Measurements from ENCODE around the gene PKN3. TPM values are rescaled to one million over a fixed set of nuclear protein-coding genes. Genes with fewer than 3 reads are reported as not detected.
A peak's percentile ranks its signal among the peaks of the same experiment; 100 is the strongest.

The PKN3 gene
- total and polyA plus RNA-seq, 2 of the 13 experiments (the other 11 are each of a cell fraction or from before 2014, with no cell fraction given), result 10.5 to 13.2 TPM

DNA sequence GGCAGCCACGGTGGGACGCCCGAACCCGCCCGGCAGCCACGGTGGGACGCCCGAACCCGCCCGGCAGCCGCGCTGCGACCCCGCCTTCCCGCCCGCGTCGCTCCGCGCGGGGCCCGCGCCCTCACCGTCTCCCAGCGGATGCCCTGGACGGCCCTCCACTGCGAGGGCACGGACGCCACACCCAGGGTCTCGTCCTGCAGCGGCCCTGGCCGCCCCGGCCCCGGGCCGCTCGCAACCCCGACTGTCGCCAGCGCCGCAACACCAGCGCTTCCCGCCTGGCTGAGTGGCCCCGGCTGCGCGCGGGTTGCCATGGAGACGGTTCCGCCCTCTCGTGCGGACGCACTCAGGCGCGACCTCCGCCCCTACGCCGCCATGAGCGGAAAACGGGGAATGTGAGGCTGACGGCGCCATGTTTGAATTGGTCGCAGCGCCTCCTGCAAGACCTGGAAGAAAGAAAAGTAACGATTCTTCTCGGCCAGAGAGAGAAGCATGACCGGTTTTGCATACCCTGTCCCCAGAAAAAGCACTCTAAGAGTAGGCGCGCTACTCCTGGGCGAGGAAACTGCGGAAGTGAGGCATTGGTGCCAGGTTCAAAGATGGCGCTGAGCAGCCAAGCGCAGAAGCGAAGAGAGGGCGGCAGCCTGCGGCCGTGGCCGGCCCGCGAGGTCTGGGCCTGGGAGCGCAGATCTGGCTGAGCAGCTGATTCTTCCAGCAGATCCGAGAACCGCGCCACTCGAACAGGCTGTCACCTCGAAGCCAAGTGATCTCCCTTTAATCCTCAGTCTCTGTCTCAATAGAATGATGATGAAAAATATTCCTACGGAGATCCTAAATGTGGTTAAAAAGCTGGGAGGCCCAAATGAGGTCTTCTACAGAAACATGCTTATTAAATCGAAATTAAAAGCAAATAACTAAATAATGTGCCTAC is 45.6 kb upstream of the PKN3 start, which contains the start of gene DYNC2I2 (continued):
- TF ChIP-seq, protein P1, sequence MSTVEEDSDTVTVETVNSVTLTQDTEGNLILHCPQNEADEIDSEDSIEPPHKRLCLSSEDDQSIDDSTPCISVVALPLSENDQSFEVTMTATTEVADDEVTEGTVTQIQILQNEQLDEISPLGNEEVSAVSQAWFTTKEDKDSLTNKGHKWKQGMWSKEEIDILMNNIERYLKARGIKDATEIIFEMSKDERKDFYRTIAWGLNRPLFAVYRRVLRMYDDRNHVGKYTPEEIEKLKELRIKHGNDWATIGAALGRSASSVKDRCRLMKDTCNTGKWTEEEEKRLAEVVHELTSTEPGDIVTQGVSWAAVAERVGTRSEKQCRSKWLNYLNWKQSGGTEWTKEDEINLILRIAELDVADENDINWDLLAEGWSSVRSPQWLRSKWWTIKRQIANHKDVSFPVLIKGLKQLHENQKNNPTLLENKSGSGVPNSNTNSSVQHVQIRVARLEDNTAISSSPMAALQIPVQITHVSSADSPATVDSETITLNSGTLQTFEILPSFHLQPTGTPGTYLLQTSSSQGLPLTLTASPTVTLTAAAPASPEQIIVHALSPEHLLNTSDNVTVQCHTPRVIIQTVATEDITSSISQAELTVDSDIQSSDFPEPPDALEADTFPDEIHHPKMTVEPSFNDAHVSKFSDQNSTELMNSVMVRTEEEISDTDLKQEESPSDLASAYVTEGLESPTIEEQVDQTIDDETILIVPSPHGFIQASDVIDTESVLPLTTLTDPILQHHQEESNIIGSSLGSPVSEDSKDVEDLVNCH (CRISPR knock-in tag; IDR thresholded peaks at IDR 0.05), result no peak
- TF ChIP-seq ZNF782 (CRISPR knock-in tag; IDR thresholded peaks at IDR 0.05; ENCODE audit: borderline replicate concordance), result no peak
- TF ChIP-seq, protein P2, sequence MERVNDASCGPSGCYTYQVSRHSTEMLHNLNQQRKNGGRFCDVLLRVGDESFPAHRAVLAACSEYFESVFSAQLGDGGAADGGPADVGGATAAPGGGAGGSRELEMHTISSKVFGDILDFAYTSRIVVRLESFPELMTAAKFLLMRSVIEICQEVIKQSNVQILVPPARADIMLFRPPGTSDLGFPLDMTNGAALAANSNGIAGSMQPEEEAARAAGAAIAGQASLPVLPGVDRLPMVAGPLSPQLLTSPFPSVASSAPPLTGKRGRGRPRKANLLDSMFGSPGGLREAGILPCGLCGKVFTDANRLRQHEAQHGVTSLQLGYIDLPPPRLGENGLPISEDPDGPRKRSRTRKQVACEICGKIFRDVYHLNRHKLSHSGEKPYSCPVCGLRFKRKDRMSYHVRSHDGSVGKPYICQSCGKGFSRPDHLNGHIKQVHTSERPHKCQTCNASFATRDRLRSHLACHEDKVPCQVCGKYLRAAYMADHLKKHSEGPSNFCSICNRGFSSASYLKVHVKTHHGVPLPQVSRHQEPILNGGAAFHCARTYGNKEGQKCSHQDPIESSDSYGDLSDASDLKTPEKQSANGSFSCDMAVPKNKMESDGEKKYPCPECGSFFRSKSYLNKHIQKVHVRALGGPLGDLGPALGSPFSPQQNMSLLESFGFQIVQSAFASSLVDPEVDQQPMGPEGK (CRISPR knock-in tag; IDR thresholded peaks at IDR 0.05), result peak; percentile 34
- TF ChIP-seq FOSL2 (CRISPR knock-in tag; IDR thresholded peaks at IDR 0.05), result peak; percentile 37; the same call in 1 of the 2 replicates
- 0 out of 2 replicates have a peak, but pooled peaks have one; percentile 46 for TF ChIP-seq TBP (CRISPR knock-in tag; IDR thresholded peaks at IDR 0.05)
- no peak for TF ChIP-seq PRPF4 (IDR thresholded peaks at IDR 0.05; ENCODE audit: low read depth, low read length, poor library complexity, severe bottlenecking)
- TF ChIP-seq ZFP82 (CRISPR knock-in tag; IDR thresholded peaks at IDR 0.05; ENCODE audit: borderline replicate concordance), result peak; percentile 91; the same call in 1 of the 2 replicates
- TF ChIP-seq, protein P3, sequence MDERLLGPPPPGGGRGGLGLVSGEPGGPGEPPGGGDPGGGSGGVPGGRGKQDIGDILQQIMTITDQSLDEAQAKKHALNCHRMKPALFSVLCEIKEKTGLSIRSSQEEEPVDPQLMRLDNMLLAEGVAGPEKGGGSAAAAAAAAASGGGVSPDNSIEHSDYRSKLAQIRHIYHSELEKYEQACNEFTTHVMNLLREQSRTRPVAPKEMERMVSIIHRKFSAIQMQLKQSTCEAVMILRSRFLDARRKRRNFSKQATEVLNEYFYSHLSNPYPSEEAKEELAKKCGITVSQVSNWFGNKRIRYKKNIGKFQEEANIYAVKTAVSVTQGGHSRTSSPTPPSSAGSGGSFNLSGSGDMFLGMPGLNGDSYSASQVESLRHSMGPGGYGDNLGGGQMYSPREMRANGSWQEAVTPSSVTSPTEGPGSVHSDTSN (CRISPR knock-in tag; IDR thresholded peaks at IDR 0.05), result no peak
- TF ChIP-seq, protein P4, sequence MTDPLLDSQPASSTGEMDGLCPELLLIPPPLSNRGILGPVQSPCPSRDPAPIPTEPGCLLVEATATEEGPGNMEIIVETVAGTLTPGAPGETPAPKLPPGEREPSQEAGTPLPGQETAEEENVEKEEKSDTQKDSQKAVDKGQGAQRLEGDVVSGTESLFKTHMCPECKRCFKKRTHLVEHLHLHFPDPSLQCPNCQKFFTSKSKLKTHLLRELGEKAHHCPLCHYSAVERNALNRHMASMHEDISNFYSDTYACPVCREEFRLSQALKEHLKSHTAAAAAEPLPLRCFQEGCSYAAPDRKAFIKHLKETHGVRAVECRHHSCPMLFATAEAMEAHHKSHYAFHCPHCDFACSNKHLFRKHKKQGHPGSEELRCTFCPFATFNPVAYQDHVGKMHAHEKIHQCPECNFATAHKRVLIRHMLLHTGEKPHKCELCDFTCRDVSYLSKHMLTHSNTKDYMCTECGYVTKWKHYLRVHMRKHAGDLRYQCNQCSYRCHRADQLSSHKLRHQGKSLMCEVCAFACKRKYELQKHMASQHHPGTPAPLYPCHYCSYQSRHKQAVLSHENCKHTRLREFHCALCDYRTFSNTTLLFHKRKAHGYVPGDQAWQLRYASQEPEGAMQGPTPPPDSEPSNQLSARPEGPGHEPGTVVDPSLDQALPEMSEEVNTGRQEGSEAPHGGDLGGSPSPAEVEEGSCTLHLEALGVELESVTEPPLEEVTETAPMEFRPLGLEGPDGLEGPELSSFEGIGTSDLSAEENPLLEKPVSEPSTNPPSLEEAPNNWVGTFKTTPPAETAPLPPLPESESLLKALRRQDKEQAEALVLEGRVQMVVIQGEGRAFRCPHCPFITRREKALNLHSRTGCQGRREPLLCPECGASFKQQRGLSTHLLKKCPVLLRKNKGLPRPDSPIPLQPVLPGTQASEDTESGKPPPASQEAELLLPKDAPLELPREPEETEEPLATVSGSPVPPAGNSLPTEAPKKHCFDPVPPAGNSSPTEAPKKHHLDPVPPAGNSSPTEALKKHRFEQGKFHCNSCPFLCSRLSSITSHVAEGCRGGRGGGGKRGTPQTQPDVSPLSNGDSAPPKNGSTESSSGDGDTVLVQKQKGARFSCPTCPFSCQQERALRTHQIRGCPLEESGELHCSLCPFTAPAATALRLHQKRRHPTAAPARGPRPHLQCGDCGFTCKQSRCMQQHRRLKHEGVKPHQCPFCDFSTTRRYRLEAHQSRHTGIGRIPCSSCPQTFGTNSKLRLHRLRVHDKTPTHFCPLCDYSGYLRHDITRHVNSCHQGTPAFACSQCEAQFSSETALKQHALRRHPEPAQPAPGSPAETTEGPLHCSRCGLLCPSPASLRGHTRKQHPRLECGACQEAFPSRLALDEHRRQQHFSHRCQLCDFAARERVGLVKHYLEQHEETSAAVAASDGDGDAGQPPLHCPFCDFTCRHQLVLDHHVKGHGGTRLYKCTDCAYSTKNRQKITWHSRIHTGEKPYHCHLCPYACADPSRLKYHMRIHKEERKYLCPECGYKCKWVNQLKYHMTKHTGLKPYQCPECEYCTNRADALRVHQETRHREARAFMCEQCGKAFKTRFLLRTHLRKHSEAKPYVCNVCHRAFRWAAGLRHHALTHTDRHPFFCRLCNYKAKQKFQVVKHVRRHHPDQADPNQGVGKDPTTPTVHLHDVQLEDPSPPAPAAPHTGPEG (CRISPR knock-in tag; IDR thresholded peaks at IDR 0.05), result peak; percentile 65; the same call in 1 of the 2 replicates
- peak; percentile 55; the same call in 1 of the 2 replicates for TF ChIP-seq ZNF292 (CRISPR knock-in tag; IDR thresholded peaks at IDR 0.05; ENCODE audit: borderline replicate concordance, low read depth)
- TF ChIP-seq ISL2 (CRISPR knock-in tag; IDR thresholded peaks at IDR 0.05), result peak; percentile 69; the same call in 1 of the 2 replicates
- peak; percentile 89 for TF ChIP-seq PHF20 (CRISPR knock-in tag; IDR thresholded peaks at IDR 0.05)
- TF ChIP-seq RXRB (CRISPR knock-in tag; IDR thresholded peaks at IDR 0.05; ENCODE audit: borderline replicate concordance), result peak; percentile 47; the same call in 1 of the 2 replicates
- no peak for TF ChIP-seq ZNF30 (CRISPR knock-in tag; IDR thresholded peaks at IDR 0.05)
